Ureter (tissue), 1 donor: ENCODE data around the gene CDCA5. TPM values are rescaled to one million over a fixed set of nuclear protein-coding genes. Genes with fewer than 3 reads are reported as not detected.
"Not testable (repeated sequence)": the region's sequence is repeated elsewhere in the genome, so short reads cannot be mapped to it uniquely, and the experiment has no call there.

Experiments used
- DNase-seq: peaks from one replicate; pipeline ENCODE4 v3.0.0-alpha.2; 2020; ENCODE audit warnings: low spot score
- total RNA-seq: library from RNA; stranded (reverse); gene quantifications from one replicate; pipeline ENCODE4 v1.2.4, GENCODE V29; 2023
- donor health status: DM: yes; HTN: yes; CAD: no.

The CDCA5 gene
- total RNA-seq, 1 donor from 2014 or later = 1.9 TPM

- DNase-seq = no peak
Observed at GRCh38 chr11:65119670-65119995, 35.8 kb upstream of the CDCA5 start.

- not testable (repeated sequence) for DNase-seq
Observed at GRCh38 chr11:65118891-65119669, 35.2 kb upstream of the CDCA5 start.

GRCh38 chr11:65118097-65118837 is 34.4 kb upstream of the CDCA5 start:
- DNase-seq = peak; percentile 52

- DNase-seq = peak; percentile 100
Observed at GRCh38 chr11:65117206-65118096, 33.6 kb upstream of the CDCA5 start, which contains the start of gene ZNHIT2. Gene ZNHIT2 (minus strand): TSS chr11:65117701. CDS start chr11:65117653, 48 bp downstream.

- DNase-seq = peak; percentile 54
Observed at GRCh38 chr11:65116370-65117205, 32.7 kb upstream of the CDCA5 start.

GRCh38 chr11:65115361-65116082 is 31.7 kb upstream of the CDCA5 start:
- no peak for DNase-seq

GRCh38 chr11:65114538-65115171 is 30.8 kb upstream of the CDCA5 start:
- no peak for DNase-seq

GRCh38 chr11:65113839-65114238 is 30.0 kb upstream of the CDCA5 start:
- no peak for DNase-seq

GRCh38 chr11:65113361-65113756 is 29.5 kb upstream of the CDCA5 start:
- DNase-seq = no peak

GRCh38 chr11:65112546-65113360 is 28.9 kb upstream of the CDCA5 start:
- no peak for DNase-seq

- DNase-seq = peak; percentile 96
Observed at GRCh38 chr11:65111744-65112545, 28.1 kb upstream of the CDCA5 start, which contains the start of gene TM7SF2. Gene TM7SF2 (plus strand): TSS chr11:65111872. CDS start chr11:65112016, 144 bp downstream.

- DNase-seq = no peak
Observed at GRCh38 chr11:65111159-65111743, 27.4 kb upstream of the CDCA5 start.

- peak; percentile 93 for DNase-seq
Observed at GRCh38 chr11:65110354-65110861, 26.6 kb upstream of the CDCA5 start.

GRCh38 chr11:65109231-65110198 is 25.7 kb upstream of the CDCA5 start:
- no peak for DNase-seq

- DNase-seq = no peak
Observed at GRCh38 chr11:65108469-65109123, 24.8 kb upstream of the CDCA5 start.
